WTC11 (cell line): ENCODE data around the gene SLC37A1.

Source experiments
- GABPB1 ChIP-seq: sonication (generic); formaldehyde crosslinking; IDR thresholded peaks from 2 replicates; pipeline ENCODE4 v1.8.1; 2023; ENCODE audit warnings: mild to moderate bottlenecking, missing genetic modification reagents
- TEAD4 ChIP-seq: sonication (generic); formaldehyde crosslinking; IDR thresholded peaks from 2 replicates; pipeline ENCODE4 v1.8.0; 2022; ENCODE audit warnings: mild to moderate bottlenecking, missing genetic modification reagents
- TF ChIP-seq, protein P1 (sequence below): sonication (generic); formaldehyde crosslinking; conservative IDR thresholded peaks from 2 replicates; pipeline ENCODE4 v1.8.1; 2022; ENCODE audit warnings: mild to moderate bottlenecking, missing genetic modification reagents
- TF ChIP-seq, protein P2 (sequence below): sonication (generic); formaldehyde crosslinking; IDR thresholded peaks from 2 replicates; pipeline ENCODE4 v1.8.0; 2022; ENCODE audit warnings: mild to moderate bottlenecking, missing genetic modification reagents
- TF ChIP-seq, protein P3 (sequence below): sonication (generic); formaldehyde crosslinking; IDR thresholded peaks from 2 replicates; pipeline ENCODE4 v1.8.1; 2022; ENCODE audit warnings: mild to moderate bottlenecking, moderate library complexity, missing genetic modification reagents

DNA sequence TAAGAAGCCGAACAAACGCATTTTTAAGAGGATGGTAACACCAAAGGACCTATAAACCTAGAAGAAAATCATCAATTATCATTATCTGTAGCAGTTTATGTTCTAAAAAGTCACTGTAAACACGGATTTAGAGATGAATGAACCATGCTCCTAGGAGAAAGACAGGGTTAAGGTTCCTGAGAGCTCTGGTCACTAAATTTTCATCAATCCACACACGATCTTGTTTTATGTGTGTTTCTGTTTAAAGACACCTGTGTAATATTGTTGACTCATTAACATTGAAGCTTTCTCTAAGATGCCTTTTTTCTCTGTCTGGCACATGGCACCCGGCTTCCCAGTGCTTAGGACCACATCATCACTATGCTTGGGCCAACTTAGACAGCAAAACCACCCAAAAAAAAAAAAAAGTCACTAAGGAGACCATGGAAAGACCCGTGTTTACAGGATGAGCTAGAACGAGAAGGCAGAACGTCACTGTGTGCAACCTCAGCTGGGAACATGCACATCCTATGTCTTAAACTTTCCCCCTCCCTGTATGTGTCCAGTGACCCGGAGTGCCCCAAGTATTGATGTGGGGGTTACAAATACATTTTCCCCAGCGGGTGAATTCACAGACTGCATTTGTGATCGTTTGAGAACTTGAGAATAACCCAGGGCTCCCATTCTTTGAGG, 84.0 kb downstream of the SLC37A1 start:
- no peak for TF ChIP-seq GABPB1 (CRISPR knock-in tag)
- TF ChIP-seq, protein P1, sequence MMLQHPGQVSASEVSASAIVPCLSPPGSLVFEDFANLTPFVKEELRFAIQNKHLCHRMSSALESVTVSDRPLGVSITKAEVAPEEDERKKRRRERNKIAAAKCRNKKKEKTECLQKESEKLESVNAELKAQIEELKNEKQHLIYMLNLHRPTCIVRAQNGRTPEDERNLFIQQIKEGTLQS (CRISPR knock-in tag): no peak
- TF ChIP-seq TEAD4 (CRISPR knock-in tag): no peak
- TF ChIP-seq, protein P2, sequence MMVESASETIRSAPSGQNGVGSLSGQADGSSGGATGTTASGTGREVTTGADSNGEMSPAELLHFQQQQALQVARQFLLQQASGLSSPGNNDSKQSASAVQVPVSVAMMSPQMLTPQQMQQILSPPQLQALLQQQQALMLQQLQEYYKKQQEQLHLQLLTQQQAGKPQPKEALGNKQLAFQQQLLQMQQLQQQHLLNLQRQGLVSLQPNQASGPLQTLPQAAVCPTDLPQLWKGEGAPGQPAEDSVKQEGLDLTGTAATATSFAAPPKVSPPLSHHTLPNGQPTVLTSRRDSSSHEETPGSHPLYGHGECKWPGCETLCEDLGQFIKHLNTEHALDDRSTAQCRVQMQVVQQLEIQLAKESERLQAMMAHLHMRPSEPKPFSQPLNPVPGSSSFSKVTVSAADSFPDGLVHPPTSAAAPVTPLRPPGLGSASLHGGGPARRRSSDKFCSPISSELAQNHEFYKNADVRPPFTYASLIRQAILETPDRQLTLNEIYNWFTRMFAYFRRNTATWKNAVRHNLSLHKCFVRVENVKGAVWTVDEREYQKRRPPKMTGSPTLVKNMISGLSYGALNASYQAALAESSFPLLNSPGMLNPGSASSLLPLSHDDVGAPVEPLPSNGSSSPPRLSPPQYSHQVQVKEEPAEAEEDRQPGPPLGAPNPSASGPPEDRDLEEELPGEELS (CRISPR knock-in tag): no peak
- TF ChIP-seq, protein P3, sequence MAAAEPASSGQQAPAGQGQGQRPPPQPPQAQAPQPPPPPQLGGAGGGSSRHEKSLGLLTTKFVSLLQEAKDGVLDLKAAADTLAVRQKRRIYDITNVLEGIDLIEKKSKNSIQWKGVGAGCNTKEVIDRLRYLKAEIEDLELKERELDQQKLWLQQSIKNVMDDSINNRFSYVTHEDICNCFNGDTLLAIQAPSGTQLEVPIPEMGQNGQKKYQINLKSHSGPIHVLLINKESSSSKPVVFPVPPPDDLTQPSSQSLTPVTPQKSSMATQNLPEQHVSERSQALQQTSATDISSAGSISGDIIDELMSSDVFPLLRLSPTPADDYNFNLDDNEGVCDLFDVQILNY (CRISPR knock-in tag): no peak
